ENCODE measurements around the gene CTIF. TPM values are rescaled to one million over a fixed set of nuclear protein-coding genes. Genes with fewer than 3 reads are reported as not detected.
"Not testable (repeated sequence)": the region's sequence is repeated elsewhere in the genome, so short reads cannot be mapped to it uniquely, and the experiment has no call there.

The CTIF gene
- 12.6 and 18.0 TPM in 2 replicates for total RNA-seq

GRCh38 chr18:48538531-48539405, at the start of gene CTIF:
Gene CTIF, plus strand, starts transcription at chr18:48539031. Its CDS starts 80,535 bp downstream, at chr18:48619566.
- peak; percentile 93 to 98 for DNase-seq (ENCODE audit: low read depth in 2 of 2)

GRCh38 chr18:48490641-48491293, 48.1 kb upstream of the CTIF start:
- no peak for DNase-seq (ENCODE audit: low read depth in 2 of 2)

GRCh38 chr18:48492880-48493279, 46.0 kb upstream of the CTIF start:
- no peak for DNase-seq (ENCODE audit: low read depth in 2 of 2)

GRCh38 chr18:48493434-48494230, 45.2 kb upstream of the CTIF start:
- peak in 1 of 2 donors; percentile 11 for DNase-seq (ENCODE audit: low read depth in 2 of 2)

GRCh38 chr18:48497863-48498262, 41.0 kb upstream of the CTIF start:
- no peak for DNase-seq (ENCODE audit: low read depth in 2 of 2)

- DNase-seq (ENCODE audit: low read depth in 2 of 2), result no peak
Observed at GRCh38 chr18:48500517-48500916, 38.3 kb upstream of the CTIF start.

DNA sequence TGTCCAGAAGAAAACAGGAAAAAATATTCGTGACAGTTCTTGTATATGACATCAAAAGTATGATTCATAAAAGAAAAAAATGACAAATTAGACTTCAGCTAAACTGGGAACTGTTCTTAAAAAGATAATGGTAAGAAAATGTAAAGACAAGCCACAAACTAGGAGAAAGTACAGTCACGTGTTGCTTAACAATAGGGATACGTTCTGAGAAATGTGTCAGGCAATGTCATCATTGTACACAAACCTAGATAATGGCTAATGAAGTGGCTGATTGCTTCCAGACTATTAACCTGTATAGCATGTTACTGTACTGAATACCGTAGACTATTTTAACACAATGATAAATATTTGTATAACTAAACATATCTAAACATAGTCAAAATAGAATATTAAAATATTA, 35.9 kb upstream of the CTIF start:
- DNase-seq (ENCODE audit: low read depth in 2 of 2), result no peak

DNA sequence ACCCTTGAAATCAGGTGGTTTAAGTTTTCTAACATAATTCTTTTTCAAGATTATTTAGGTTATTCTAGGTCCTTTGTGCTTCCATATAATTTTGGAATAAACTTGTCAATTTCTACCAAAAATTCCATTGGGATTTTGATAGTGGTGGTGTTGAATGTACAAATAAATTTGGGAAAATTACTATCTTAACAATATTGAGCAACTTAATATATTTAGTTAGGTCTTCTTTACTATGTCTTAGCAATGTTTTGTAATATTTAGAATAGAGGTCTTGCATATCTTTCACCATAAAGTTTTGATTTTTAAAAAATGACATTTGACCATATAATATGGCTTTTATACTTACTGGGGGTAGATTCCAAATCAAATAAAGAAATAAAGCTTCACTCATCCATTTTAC, 34.0 kb upstream of the CTIF start:
- no peak for DNase-seq (ENCODE audit: low read depth in 2 of 2)

- not testable (repeated sequence) for DNase-seq (ENCODE audit: low read depth in 2 of 2)
Observed at GRCh38 chr18:48506983-48507568, 31.8 kb upstream of the CTIF start.

GRCh38 chr18:48512498-48512897, 26.3 kb upstream of the CTIF start:
- DNase-seq (ENCODE audit: low read depth in 2 of 2), result not testable (repeated sequence)

- DNase-seq (ENCODE audit: low read depth in 2 of 2), result no peak
Observed at GRCh38 chr18:48514786-48515185, 24.0 kb upstream of the CTIF start.

- DNase-seq (ENCODE audit: low read depth in 2 of 2), result no peak
Observed at GRCh38 chr18:48517048-48517447, 21.8 kb upstream of the CTIF start.

DNA sequence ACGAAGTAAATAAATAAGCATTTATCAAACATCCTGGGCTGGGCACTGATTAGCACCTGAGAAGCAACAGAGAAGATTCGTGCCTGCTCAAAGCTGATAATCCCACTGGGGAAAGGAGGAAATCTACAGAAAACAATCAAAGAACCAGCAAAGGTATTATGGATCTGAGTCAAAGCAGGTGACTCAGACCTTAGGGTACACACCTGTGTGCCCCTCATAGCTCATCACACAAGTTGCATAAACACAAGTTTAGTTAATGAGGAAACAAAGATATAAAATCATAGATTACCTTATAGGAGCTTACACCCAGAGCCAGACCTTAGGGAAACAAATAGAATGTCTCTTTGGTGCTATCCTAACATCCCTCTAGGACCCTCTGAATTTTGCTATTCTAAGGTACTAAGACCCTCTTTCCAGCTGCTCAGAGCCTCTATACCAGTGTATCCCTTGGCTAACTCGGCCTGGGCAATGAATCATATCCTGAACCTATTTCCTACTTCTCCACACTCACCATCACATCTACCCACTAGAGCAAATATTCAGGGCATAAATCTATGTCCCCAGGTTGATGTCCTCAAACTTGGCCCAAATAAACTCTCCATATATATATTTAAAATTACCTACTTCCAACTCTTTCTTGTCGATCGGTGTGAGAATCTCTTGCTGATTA, 19.3 kb upstream of the CTIF start:
- DNase-seq (ENCODE audit: low read depth in 2 of 2), result peak in 1 of 2 donors; percentile 67

DNA sequence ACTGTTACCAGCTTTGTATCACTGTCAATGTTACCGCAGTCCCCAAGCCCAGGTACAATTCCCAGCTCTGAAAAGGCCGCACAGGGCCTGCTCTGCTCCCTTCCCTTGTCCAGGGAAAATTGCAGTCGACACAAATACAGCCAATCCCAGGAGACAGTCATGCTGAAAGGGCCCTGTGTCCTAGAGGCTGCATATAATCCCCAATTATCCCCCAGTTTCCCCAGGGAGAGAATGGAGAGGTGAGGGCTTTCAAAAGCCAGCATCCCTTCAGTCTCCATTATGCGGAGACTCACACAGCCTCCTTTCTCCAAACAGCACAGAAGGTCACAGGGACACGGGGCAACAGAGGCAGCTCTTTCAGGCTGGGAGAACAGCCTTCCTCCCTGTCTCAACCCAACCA, 17.1 kb upstream of the CTIF start:
- no peak for DNase-seq (ENCODE audit: low read depth in 2 of 2)

DNA sequence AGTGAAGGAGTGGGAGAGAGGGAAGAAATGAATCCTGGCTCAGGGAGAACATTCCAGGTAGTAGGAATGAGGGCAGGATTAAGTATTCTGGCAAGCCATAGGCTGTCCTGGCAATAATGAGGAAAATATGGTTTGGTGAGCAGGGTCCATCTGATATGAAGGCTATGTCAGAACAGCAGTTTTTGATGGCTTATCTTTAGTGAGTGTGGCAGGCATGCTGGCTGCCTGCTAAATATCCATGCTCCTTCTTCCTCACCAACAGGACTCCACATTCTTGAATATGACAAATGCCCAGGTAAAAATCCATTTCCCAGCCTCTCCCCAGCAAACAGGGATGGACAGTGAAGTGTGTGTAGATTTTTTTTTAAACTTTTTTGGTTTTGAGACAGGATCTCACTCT, 13.2 kb upstream of the CTIF start:
- DNase-seq (ENCODE audit: low read depth in 2 of 2), result no peak

DNA sequence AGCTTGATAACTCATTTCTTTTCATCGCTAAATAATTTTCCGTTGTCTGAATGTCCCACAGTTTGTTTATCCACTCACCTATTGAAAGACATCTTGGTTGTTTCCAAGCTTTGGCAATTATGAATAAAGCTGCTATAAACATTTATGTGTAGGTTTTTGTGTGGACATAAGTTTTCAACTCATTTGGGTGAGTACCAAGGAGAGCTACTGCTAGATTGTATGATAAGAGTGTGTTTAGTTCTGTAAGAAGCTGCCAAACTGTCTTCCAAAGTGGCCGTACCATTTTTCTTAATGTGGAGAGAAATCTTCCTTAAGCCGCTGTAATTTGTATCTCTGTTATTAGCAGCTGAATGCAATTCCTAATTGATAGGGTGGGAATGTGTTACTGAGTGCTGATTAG, 11.4 kb upstream of the CTIF start:
- no peak for DNase-seq (ENCODE audit: low read depth in 2 of 2)

DNA sequence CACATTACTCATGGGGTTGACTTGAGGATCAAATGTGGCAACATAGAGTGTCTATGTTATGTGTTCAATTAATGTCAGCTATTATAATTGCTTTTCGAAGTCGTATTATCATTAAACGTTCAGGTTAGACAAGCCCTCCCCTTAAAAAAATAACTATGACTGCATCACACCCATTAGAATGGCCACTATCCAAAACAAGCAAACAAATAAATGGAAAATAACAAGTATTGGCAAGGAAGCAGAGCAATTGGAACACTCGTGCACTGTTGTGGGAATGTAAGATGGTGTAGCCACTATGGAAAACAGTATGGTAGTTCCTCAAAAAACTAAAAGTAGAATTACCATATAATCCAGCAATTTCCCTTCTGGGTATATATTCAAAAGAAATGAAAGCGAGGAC, 10.0 kb upstream of the CTIF start:
- peak; percentile 45 to 64 for DNase-seq (ENCODE audit: low read depth in 2 of 2)

- DNase-seq (ENCODE audit: low read depth in 2 of 2), result no peak
Observed at GRCh38 chr18:48529796-48530195, 9.0 kb upstream of the CTIF start.

- no peak for DNase-seq (ENCODE audit: low read depth in 2 of 2)
Observed at GRCh38 chr18:48530399-48531081, 8.3 kb upstream of the CTIF start.

GRCh38 chr18:48531082-48531403, 7.8 kb upstream of the CTIF start:
- DNase-seq (ENCODE audit: low read depth in 2 of 2), result no peak

DNA sequence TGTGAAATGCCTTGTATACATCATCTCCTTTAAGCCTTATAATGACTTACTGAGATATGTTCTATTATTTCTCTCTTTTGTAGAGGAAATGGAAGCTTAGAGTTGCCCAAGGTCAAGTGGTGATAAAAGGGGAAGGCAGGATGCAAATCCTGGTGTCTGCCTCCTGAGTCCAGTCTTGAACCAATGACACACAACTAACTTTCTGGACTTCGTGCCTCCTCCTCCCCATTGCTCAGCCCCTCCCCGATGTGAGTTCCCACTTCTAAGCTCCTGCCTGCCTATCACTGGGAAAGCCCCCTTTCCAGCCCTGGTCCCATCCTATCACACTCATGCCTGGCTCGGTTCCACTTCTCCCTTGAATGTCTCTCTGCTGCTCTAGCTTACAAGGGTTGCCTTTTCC, 6.9 kb upstream of the CTIF start:
- no peak for DNase-seq (ENCODE audit: low read depth in 2 of 2)

Measured in dermis microvascular lymphatic vessel endothelial cell (primary cell).